Gastroesophageal sphincter (tissue), 4 donors: ENCODE data around the gene KCNN4. TPM values are rescaled to one million over a fixed set of nuclear protein-coding genes. Genes with fewer than 3 reads are reported as not detected.

Experiments used
- ATAC-seq: fragments of 150-250 bp; one replicate; pipeline ENCODE4 v1.9.1; 2016; ENCODE audit warnings: mild to moderate bottlenecking, moderate library complexity
- H3K27ac ChIP-seq, 4 donors: fragments of 200-600 bp; sonication (generic) in 3 of 4; 1 replicate in 3 of 4; 2 replicates in 1 of 4; pipeline ENCODE4 v1.5.1; 2016 to 2019
- H3K27me3 ChIP-seq: fragments of 200-600 bp; sonication (generic); one replicate; pipeline ENCODE4 v1.5.1; 2019
- H3K36me3 ChIP-seq, 2 donors: fragments of 200-600 bp; sonication (generic); one replicate each; pipeline ENCODE4 v1.5.1; 2019; ENCODE audit warnings: control low read depth in 1 of 2
- H3K4me1 ChIP-seq, 3 donors: fragments of 200-600 bp; sonication (generic); 1 replicate in 2 of 3; 2 replicates in 1 of 3; pipeline ENCODE4 v1.5.1; 2016 to 2019; ENCODE audit warnings: control low read depth in 2 of 3
- H3K4me3 ChIP-seq, 2 donors: fragments of 200-600 bp; sonication (generic); one replicate each; pipeline ENCODE4 v1.5.1; 2019; ENCODE audit warnings: mild to moderate bottlenecking in 1 of 2, moderate library complexity in 1 of 2
- H3K9me3 ChIP-seq, 3 donors: fragments of 200-600 bp; sonication (generic); one replicate each; pipeline ENCODE4 v1.5.1; 2017 to 2019; ENCODE audit warnings: control low read depth in 2 of 3
- EP300 ChIP-seq: sonication (generic); formaldehyde crosslinking; IDR thresholded peaks from one replicate; pipeline ENCODE4 v1.6.1; 2017; ENCODE audit warnings: antibody characterized with exemption, mild to moderate bottlenecking
- POLR2A ChIP-seq, 2 donors: fragments of 450-650 bp; IDR thresholded peaks; one replicate each; pipeline ENCODE4 v1.6.1; 2017; ENCODE audit warnings: antibody characterized with exemption in 2 of 2, mild to moderate bottlenecking in 2 of 2, moderate library complexity in 1 of 2
- POLR2AphosphoS5 ChIP-seq: sonication (generic); formaldehyde crosslinking; IDR thresholded peaks from one replicate; pipeline ENCODE4 v1.6.1; 2017; ENCODE audit warnings: antibody characterized with exemption
- WGBS, 2 donors: methylation state at CpG; one replicate each; pipeline ENCODE4 v1.1.5; 2018; ENCODE audit warnings: low coverage in 1 of 2; 5-methylcytosine and 5-hydroxymethylcytosine counted together
- total RNA-seq, 4 donors: library from RNA; depleted of rRNA; stranded (reverse); fragments of >200 nt; gene quantifications; one replicate each; pipeline ENCODE4 v1.1.0, GENCODE V29; 2016
- TF ChIP-seq, protein P1 (sequence below), 4 experiments: fragments of 200-600 bp in 2 of 4; fragments of 450-650 bp in 2 of 4; sonication (generic) in 1 of 4; IDR thresholded peaks; one replicate each; pipeline ENCODE4 v1.5.1; 2017 to 2019; ENCODE audit warnings: antibody characterized with exemption in 4 of 4, mild to moderate bottlenecking in 2 of 4, moderate library complexity in 2 of 4

The KCNN4 gene
- total RNA-seq, 4 donors from 2014 or later: 1.8 to 7.1 (median 3.4) TPM

DNA sequence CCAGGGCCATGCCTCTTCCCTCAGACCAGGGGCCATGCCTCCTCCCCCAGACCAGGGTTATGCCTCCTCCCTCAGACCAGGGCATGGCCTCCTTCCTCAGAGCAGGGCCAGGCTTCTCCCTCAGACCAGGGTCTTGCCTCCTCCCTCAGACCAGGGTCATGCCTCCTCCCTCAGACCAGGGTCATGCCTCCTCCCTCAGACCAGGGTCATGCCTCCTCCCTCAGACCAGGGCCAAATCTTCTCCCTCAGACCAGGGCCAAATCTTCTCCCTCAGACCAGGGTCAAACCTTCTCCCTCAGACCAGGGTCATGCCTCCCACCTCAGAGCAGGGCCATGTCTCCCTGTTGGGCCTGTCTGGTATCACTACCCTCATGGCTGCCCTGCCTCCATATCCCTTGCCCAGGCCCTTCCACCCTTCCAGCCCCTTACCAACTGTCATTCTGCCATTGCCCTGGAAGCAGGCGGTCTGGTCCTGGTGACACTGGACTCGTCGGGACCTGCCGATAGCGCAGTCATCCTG is 17.3 kb upstream of the KCNN4 start:
- Histone ChIP-seq H3K9me3 (no peaks in the 10 kb centered on the region), H3K4me1 (peaks cover 0 to 14% (median 0%) of the 10 kb centered on the region in 3 donors), H3K36me3 (no peaks in the 10 kb centered on the region), H3K4me3 (peak overlapping the region; percentile 22 to 54), H3K27me3 (peaks cover 65% of the 10 kb centered on the region), H3K27ac (peak overlapping the region in 1 of 4 donors; percentile 40)
- TF ChIP-seq, protein P1, sequence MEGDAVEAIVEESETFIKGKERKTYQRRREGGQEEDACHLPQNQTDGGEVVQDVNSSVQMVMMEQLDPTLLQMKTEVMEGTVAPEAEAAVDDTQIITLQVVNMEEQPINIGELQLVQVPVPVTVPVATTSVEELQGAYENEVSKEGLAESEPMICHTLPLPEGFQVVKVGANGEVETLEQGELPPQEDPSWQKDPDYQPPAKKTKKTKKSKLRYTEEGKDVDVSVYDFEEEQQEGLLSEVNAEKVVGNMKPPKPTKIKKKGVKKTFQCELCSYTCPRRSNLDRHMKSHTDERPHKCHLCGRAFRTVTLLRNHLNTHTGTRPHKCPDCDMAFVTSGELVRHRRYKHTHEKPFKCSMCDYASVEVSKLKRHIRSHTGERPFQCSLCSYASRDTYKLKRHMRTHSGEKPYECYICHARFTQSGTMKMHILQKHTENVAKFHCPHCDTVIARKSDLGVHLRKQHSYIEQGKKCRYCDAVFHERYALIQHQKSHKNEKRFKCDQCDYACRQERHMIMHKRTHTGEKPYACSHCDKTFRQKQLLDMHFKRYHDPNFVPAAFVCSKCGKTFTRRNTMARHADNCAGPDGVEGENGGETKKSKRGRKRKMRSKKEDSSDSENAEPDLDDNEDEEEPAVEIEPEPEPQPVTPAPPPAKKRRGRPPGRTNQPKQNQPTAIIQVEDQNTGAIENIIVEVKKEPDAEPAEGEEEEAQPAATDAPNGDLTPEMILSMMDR (IDR thresholded peaks at IDR 0.05): no peak
- TF ChIP-seq EP300 (no peak), POLR2AphosphoS5 (no peak), POLR2A (IDR thresholded peaks at IDR 0.05) (no peak)
- ATAC-seq: no peak
- no CpG with 5 or more reads among the region's 5 CpGs for WGBS, 2 donors

DNA sequence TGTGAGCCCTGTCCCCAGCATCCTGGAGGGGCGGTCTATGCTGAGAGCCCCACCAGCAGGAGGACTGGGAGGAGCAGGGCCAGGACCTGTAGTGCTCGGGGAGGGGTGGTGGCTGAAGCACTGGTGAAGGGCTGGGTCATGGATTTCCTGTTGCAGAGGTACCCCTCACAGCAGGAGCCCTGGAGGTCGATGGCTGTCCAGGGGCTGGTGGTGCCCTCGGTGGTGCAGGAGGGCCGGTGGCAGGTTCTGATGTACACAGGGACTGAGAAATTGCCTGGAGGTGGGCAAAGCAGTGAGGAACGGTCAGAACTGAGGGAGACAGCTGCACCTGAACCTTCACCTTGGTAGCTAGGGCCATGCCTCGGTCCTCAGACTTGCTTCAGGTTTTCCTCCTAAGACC is 16.8 kb upstream of the KCNN4 start:
- no peak for ATAC-seq
- H3K9me3 ChIP-seq: no peaks in the 10 kb centered on the region
- H3K36me3 ChIP-seq: no peaks in the 10 kb centered on the region
- no peak overlapping the region for H3K4me3 ChIP-seq
- 80 to 82% methylated on average over 1 to 2 of the region's 7 CpGs for WGBS, 2 donors
- TF ChIP-seq POLR2AphosphoS5 (no peak), EP300 (no peak), POLR2A (IDR thresholded peaks at IDR 0.05) (no peak)
- TF ChIP-seq, protein P1 (IDR thresholded peaks at IDR 0.05): no peak
- peaks cover 0 to 14% (median 0%) of the 10 kb centered on the region in 3 donors for H3K4me1 ChIP-seq
- H3K27me3 ChIP-seq: peaks cover 67% of the 10 kb centered on the region
- no peak overlapping the region for H3K27ac ChIP-seq

DNA sequence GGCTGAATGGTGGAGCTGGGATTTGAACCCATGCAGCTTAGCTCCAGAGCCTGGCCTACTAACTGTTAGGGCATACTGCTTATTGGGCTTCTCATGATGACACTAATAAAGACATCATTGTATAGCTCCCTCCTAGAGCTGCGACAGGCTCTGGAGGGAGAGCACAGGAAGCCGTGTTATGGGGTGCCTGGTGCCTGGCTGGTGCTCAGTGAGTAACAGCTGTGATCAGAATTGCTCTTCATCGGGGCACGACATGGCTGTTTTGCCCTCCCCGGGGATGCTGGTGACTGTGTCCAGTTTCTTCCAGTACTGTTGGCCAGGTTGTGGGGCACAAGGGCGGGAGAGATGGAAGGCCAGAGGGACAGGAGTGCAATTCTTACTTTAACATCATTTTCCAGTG is 16.3 kb upstream of the KCNN4 start:
- H3K27me3 ChIP-seq: peaks cover 63% of the 10 kb centered on the region
- TF ChIP-seq EP300 (no peak), POLR2AphosphoS5 (no peak), POLR2A (IDR thresholded peaks at IDR 0.05) (no peak)
- TF ChIP-seq, protein P1 (IDR thresholded peaks at IDR 0.05): no peak

DNA sequence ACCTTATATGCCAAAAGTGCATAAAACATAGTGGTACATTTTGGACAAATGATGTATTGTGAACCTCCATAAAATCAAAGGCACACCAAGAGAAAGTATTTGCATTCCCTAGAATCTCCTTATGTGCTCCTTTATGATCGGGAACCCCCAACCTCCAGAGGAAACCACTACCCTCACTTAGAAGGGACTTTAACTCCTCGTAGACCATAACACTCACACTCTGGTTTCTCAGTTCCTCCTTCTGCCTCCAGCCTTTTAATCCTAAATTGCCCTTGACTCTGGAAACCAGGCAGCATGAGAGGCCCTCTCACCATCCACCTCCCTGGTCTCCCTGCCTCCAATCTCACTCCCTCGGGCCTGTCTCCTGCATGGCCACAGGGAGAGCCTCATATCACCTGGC is 9.8 kb upstream of the KCNN4 start:
- 36% methylated on average over 3 of the region's 3 CpGs; no CpG with 5 or more reads in 1 of the 2 donors for WGBS, 2 donors
- H3K27me3 ChIP-seq: peaks cover 34% of the 10 kb centered on the region
- no peak overlapping the region for H3K4me3 ChIP-seq
- TF ChIP-seq, protein P1 (IDR thresholded peaks at IDR 0.05): no peak
- TF ChIP-seq EP300 (no peak), POLR2A (IDR thresholded peaks at IDR 0.05) (no peak), POLR2AphosphoS5 (no peak)
- no peaks in the 10 kb centered on the region for H3K9me3 ChIP-seq
- no peaks in the 10 kb centered on the region for H3K36me3 ChIP-seq
- no peak overlapping the region for H3K27ac ChIP-seq
- no peak for ATAC-seq
- H3K4me1 ChIP-seq: no peaks in the 10 kb centered on the region

More for the DNA sequence above, 16.3 kb upstream of the KCNN4 start:
- Histone ChIP-seq H3K27ac (no peak overlapping the region), H3K36me3 (no peaks in the 10 kb centered on the region), H3K4me3 (no peak overlapping the region), H3K9me3 (no peaks in the 10 kb centered on the region), H3K4me1 (peaks cover 0 to 14% (median 0%) of the 10 kb centered on the region in 3 donors)
- no peak for ATAC-seq
- 57% methylated on average over 1 of the region's 6 CpGs; no CpG with 5 or more reads in 1 of the 2 donors for WGBS, 2 donors

DNA sequence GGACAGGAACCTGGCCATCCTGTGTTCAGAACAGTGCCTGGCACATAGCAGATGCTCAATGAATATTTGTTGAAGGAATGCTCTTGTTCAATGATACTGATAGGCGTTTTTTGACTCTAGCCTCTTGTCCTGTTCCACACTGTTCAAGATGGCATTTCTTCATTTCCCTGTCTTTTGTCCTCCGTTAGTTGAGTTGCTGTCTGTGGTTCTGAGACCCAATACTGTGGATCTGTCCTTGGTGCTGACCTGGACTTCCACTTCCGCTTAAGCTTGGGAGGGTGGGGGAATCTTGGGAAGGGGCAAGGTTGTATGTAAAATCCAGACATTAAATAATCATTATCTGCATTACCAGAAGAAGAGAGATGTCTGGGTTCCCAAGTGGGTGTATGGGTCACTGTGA is 8.3 kb upstream of the KCNN4 start:
- Histone ChIP-seq H3K36me3 (no peaks in the 10 kb centered on the region), H3K9me3 (no peaks in the 10 kb centered on the region), H3K4me1 (peaks cover 0 to 12% (median 10%) of the 10 kb centered on the region in 3 donors), H3K27me3 (peaks cover 27% of the 10 kb centered on the region), H3K27ac (no peak overlapping the region), H3K4me3 (no peak overlapping the region)
- no peak for ATAC-seq
- TF ChIP-seq EP300 (no peak), POLR2A (IDR thresholded peaks at IDR 0.05) (no peak), POLR2AphosphoS5 (no peak)
- TF ChIP-seq, protein P1 (IDR thresholded peaks at IDR 0.05): no peak
- WGBS, 2 donors: 0 to 4% methylated on average over 2 to 3 of the region's 3 CpGs
